SK-N-MC (cell line): ENCODE measurements around the gene ITGAV.

Source experiments
- DNase-seq: peaks from one replicate; pipeline ENCODE4 v3.0.0-alpha.2; 2011; ENCODE audit warnings: low read depth, low spot score
- H3K27ac ChIP-seq: fragments of 200-600 bp; sonication (generic); 2 replicates; pipeline ENCODE4 v1.5.1; 2016; ENCODE audit warnings: mixed run types
- H3K36me3 ChIP-seq: fragments of 200-600 bp; sonication (generic); 2 replicates; pipeline ENCODE4 v1.6.1; 2017; ENCODE audit warnings: antibody characterized with exemption, low read length, mixed read lengths; ENCODE audit not compliant: insufficient read depth
- H3K4me3 ChIP-seq: fragments of 200-600 bp; sonication (generic); 2 replicates; pipeline ENCODE4 v1.5.1; 2016
- H3K9ac ChIP-seq: fragments of 200-600 bp; sonication (generic); 2 replicates; pipeline ENCODE4 v1.8.0; 2017; ENCODE audit warnings: mixed run types, mixed read lengths; ENCODE audit not compliant: insufficient read length
- H3K9me3 ChIP-seq: fragments of 200-600 bp; sonication (generic); 2 replicates; pipeline ENCODE4 v1.6.1; 2017; ENCODE audit warnings: low read depth, mild to moderate bottlenecking, antibody characterized with exemption, low read length, moderate library complexity, mixed read lengths
- EZH2 ChIP-seq: fragments of 200-600 bp; sonication (generic); IDR thresholded peaks from one replicate; pipeline ENCODE4 v1.6.1; 2017; ENCODE audit warnings: antibody characterized with exemption
- FOXP2 ChIP-seq: optimal IDR thresholded peaks from 2 replicates; pipeline ENCODE3; 2011; ENCODE audit warnings: mild to moderate bottlenecking, moderate library complexity; ENCODE audit not compliant: insufficient read depth; ENCODE audit errors: extremely low read length, control extremely low read depth
- POLR2AphosphoS5 ChIP-seq: IDR thresholded peaks from 2 replicates; pipeline ENCODE4 v1.6.1; 2012; ENCODE audit warnings: mild to moderate bottlenecking, low read depth, low read length, borderline replicate concordance

ITGAV gene

GRCh38 chr2:186595219-186595618 lies 5.4 kb downstream of the ITGAV start:
- H3K4me3 ChIP-seq = no peak overlapping the region
- no peak overlapping the region for H3K9ac ChIP-seq
- TF ChIP-seq POLR2AphosphoS5 (no peak), EZH2 (no peak), FOXP2 (no peak)
- no peaks in the 10 kb centered on the region for H3K36me3 ChIP-seq
- no peak for DNase-seq
- no peaks in the 10 kb centered on the region for H3K9me3 ChIP-seq
- no peak overlapping the region for H3K27ac ChIP-seq

DNA sequence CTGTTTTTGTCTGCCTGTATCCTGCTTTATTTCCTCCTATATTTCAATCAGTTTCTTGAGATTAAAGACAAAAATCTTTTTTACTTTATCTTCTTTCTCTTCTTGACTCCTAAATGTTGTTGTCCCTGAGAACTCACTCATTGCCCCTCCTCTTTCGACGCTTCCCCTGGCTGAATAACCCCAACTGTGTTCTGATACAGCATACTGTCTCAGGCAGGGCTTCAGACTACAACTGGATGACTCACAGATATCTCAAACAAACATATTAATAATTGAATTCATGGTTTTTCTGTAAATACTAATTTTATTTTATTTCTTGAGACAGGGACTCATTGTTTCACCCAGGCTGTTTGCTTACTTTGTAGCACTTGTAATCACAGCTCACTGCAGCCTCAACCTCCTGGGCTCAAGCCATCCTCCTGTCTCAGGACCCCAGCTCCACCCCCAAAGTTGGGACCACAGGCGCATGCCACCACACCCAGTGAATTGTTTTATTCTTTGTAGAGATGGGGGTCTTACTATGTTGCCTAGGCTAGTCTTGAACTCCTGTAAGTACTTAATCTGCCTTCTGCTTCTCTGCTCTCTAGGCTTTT lies 9.4 kb downstream of the ITGAV start:
- no peaks in the 10 kb centered on the region for H3K9me3 ChIP-seq
- H3K36me3 ChIP-seq = 0 out of 2 replicates have a peak, but pooled peaks cover 3% of the 10 kb centered on the region
- TF ChIP-seq POLR2AphosphoS5 = no peak
- no peak overlapping the region for H3K4me3 ChIP-seq
- no peak for DNase-seq
- H3K27ac ChIP-seq = no peak overlapping the region
- H3K9ac ChIP-seq = no peak overlapping the region

GRCh38 chr2:186603286-186603685 lies 13.4 kb downstream of the ITGAV start:
- DNase-seq = no peak
- H3K9ac ChIP-seq = no peak overlapping the region
- H3K27ac ChIP-seq = no peak overlapping the region
- H3K9me3 ChIP-seq = no peaks in the 10 kb centered on the region
- peaks cover 3% of the 10 kb centered on the region; the same call in 1 of the 2 replicates for H3K36me3 ChIP-seq
- no peak overlapping the region for H3K4me3 ChIP-seq
- TF ChIP-seq POLR2AphosphoS5 = no peak
- TF ChIP-seq EZH2 = no peak
- TF ChIP-seq FOXP2 = no peak

GRCh38 chr2:186605041-186605440 lies 15.2 kb downstream of the ITGAV start:
- Histone ChIP-seq H3K36me3 (peaks cover 3% of the 10 kb centered on the region; the same call in 1 of the 2 replicates), H3K9ac (no peak overlapping the region), H3K27ac (no peak overlapping the region), H3K9me3 (no peaks in the 10 kb centered on the region), H3K4me3 (no peak overlapping the region)
- no peak for TF ChIP-seq EZH2
- TF ChIP-seq POLR2AphosphoS5 = no peak
- no peak for TF ChIP-seq FOXP2
- no peak for DNase-seq

DNA sequence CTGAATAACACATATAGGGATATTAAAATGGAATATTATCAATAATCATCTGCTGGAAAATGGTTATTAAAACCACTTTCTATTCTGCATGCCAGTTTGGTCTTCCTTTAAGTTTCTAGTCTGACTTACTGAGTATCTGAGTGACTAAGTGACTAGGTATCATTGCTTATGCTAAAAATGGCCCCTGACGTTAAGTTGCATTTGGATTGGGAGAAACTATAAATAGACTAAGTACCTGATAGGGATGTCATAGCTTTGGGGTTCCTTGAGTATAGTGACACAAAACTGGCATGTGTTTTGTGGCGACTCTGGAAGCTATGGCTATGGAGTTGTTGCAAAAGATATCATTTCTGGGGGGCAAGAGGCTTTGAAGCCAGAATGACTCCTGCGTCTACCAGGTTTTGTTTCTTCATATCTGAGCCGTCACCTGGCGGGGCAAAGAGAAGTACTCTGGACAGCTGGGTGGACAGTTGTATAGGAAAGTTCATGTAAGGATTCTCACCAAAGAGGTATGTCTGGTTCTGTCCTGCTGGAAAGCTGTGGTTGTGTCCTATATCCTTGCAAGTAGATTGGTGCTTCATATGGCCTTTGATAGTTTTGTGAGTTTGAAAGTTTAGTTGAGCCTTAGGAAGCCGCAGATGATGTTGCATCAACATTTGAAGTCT lies 17.9 kb downstream of the ITGAV start:
- TF ChIP-seq EZH2 = no peak
- TF ChIP-seq FOXP2 = no peak
- no peak for TF ChIP-seq POLR2AphosphoS5
- peaks cover 4% of the 10 kb centered on the region for H3K36me3 ChIP-seq
- DNase-seq = no peak
- H3K4me3 ChIP-seq = no peak overlapping the region
- H3K9me3 ChIP-seq = no peaks in the 10 kb centered on the region
- H3K27ac ChIP-seq = no peak overlapping the region
- no peak overlapping the region for H3K9ac ChIP-seq

DNA sequence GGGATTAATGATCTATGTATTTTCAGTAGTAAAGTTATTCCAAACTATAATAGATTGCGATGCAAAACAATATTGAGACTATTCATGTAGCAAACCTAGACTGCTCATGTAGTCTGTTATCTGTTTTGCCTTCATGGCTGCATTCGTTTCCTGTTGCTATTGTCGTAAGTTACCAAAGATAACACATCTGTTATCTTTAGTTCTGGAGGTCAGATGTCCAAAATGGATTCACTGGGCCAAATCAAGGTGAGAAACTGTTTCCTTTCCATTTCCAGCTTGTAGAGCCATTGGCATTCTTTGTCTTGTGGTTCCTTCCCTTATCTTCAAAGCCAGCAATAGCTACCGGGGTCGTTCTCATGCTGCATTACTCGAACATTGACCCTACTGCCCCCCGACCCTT lies 20.9 kb downstream of the ITGAV start:
- no peak overlapping the region for H3K9ac ChIP-seq
- no peak overlapping the region for H3K4me3 ChIP-seq
- no peak overlapping the region for H3K27ac ChIP-seq
- no peaks in the 10 kb centered on the region for H3K9me3 ChIP-seq
- H3K36me3 ChIP-seq = peaks cover 11% of the 10 kb centered on the region
- no peak for TF ChIP-seq POLR2AphosphoS5
- TF ChIP-seq EZH2 = no peak
- TF ChIP-seq FOXP2 = no peak
- no peak for DNase-seq

- no peak overlapping the region for H3K4me3 ChIP-seq
- peaks cover 13% of the 10 kb centered on the region for H3K36me3 ChIP-seq
- TF ChIP-seq POLR2AphosphoS5 = no peak
- TF ChIP-seq EZH2 = no peak
- no peak for TF ChIP-seq FOXP2
- no peaks in the 10 kb centered on the region for H3K9me3 ChIP-seq
- DNase-seq = no peak
- no peak overlapping the region for H3K27ac ChIP-seq
- H3K9ac ChIP-seq = no peak overlapping the region
These were observed 21.7 kb downstream of the ITGAV start for GRCh38 chr2:186611526-186611925.

DNA sequence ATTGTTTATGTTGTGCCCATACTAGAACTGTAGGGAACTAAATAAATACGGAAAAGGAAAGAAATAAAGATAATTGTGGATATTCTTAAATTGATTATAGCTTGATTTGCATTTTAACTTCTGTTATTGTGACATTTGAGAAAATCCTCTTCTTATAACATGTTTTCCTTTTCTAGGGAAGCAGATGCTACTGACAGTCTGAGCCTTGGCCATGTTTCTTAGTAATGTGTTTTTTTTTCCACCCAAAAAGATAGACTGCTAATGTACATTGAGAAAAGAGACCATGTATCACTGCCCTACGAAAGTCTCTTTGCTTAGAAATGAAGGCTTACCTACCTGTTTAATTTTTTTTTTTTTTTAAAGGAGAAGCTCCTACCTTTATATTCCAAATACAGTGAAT lies 22.2 kb downstream of the ITGAV start:
- Histone ChIP-seq H3K36me3 (peaks cover 13% of the 10 kb centered on the region), H3K4me3 (no peak overlapping the region), H3K9ac (no peak overlapping the region), H3K27ac (no peak overlapping the region), H3K9me3 (no peaks in the 10 kb centered on the region)
- TF ChIP-seq FOXP2 (no peak), EZH2 (no peak), POLR2AphosphoS5 (no peak)
- DNase-seq = no peak
